OCI-M2 (cell line): Measurements from ENCODE around the gene RAD51.

Source experiments
- DNase-seq: peaks from one replicate; lab custom pipeline; 2025; ENCODE audit not compliant: unreplicated experiment; lab: John Stamatoyannopoulos, UW

The RAD51 gene

DNA sequence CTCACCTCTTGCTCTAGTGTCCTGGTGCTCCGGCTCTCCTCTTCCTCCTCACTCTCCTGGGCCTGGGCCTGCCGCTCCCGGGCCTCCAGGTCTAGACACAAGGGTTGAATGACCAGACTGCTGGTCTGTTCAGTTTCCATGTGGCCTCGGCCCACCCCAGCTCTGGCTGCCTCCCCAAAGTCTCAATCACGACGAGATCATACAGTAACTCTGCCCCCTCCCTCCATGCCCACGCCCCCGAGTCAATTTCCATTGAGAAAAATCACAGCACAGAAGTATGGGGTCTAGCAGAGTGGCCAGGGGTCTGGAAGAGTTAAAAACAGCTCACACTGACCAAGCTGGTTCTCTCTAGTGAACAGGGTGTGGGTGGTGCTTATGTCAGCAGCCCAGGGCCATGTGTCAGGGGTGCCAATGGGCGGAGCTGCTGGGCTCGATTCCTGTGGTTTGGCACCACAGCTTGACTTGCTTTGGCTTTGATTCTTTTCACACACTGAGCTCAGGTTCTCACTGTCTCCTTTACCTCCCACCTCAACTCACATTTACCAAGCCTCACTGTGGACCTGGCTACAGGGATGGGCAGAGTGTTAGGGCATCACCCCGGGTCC lies 81.7 kb downstream of the RAD51 start:
- no peak for DNase-seq
